HepG2 (cell line): ENCODE data around the gene BRSK2. TPM values are rescaled to one million over a fixed set of nuclear protein-coding genes. Genes with fewer than 3 reads are reported as not detected.

ENCODE experiments used
- ATAC-seq: fragments of 200-7000 bp; cut with Tn5 transposase; 3 replicates; pipeline ENCODE4 v1.9.1; 2020; ENCODE audit warnings: mild to moderate bottlenecking, moderate library complexity
- BruUV-seq: library from RNA; stranded (reverse); fragments of 400-500 nt; replicated peaks from 2 replicates; lab custom pipeline; 2021; lab: Mats Ljungman, UMichigan
- CTCF ChIA-PET: fragments of 300-600 bp; formaldehyde crosslinking; extraction: SDS; loops from one replicate; lab custom pipeline; 2021; ENCODE audit warnings: low total read pairs, inconsistent platforms, low intra/inter-chr PET ratio; lab: Yijun Ruan, JAX
- POLR2A ChIA-PET: fragments of 350-600 bp; sonication (Branson Sonifier 250); formaldehyde crosslinking; loops from one replicate; lab custom pipeline; 2020; ENCODE audit warnings: antibody characterized with exemption, inconsistent platforms; lab: Yijun Ruan, JAX
- DNase-seq: peaks from one replicate; pipeline ENCODE4 v3.0.0-alpha.2; 2015; ENCODE audit warnings: low spot score
- FAIRE-seq: peaks from 3 replicates; lab custom pipeline; 2011; peaks lifted over from hg19 to GRCh38; lab: Jason Lieb, UNC
- H2AFZ ChIP-seq: one replicate; pipeline ENCODE4 v1.6.1; 2011; ENCODE audit warnings: low read length, inconsistent platforms
- H3K27ac ChIP-seq: fragments of 300-600 bp; 3 replicates; pipeline ENCODE4 v1.8.0; 2011; ENCODE audit warnings: mixed run types, mild to moderate bottlenecking, mixed read lengths, low read length, inconsistent platforms; ENCODE audit not compliant: insufficient read depth; ENCODE audit errors: extremely low read length
- H3K27me3 ChIP-seq, 2 experiments: fragments of 200-600 bp in 1 of 2; 2 replicates in 1 of 2; 3 replicates in 1 of 2; pipeline versions ENCODE4 v1.6.0 to v1.8.0; 2011; ENCODE audit warnings: low read length in 2 of 2, mild to moderate bottlenecking in 2 of 2, moderate library complexity in 2 of 2, inconsistent platforms in 1 of 2; ENCODE audit not compliant: insufficient read depth in 2 of 2, control insufficient read depth in 1 of 2
- H3K36me3 ChIP-seq, 2 experiments: fragments of 200-600 bp in 1 of 2; replicated peaks in 1 of 2; 2 replicates in 1 of 2; 3 replicates in 1 of 2; pipeline versions ENCODE4 v1.5.1 to v1.8.0; 2011; ENCODE audit warnings: low read length in 2 of 2, inconsistent platforms in 1 of 2; ENCODE audit not compliant: insufficient read depth in 2 of 2, control insufficient read depth in 1 of 2
- H3K4me1 ChIP-seq: 2 replicates; pipeline ENCODE4 v1.5.1; 2012; ENCODE audit warnings: low read length, inconsistent platforms; ENCODE audit not compliant: insufficient read depth
- H3K4me2 ChIP-seq: 2 replicates; pipeline ENCODE4 v1.6.0; 2011; ENCODE audit warnings: low read depth, low read length, inconsistent platforms
- H3K4me3 ChIP-seq, 3 experiments: fragments of 200-600 bp in 1 of 3; sonication (generic), shearing (Covaris generic) in 1 of 3; replicated peaks in 1 of 3; 2 replicates each; pipeline ENCODE4 v1.5.1; 2011 to 2016; ENCODE audit warnings: low read length in 3 of 3, inconsistent platforms in 2 of 3, low read depth in 2 of 3, mild to moderate bottlenecking in 2 of 3, control low read depth in 1 of 3, mixed read lengths in 1 of 3; ENCODE audit not compliant: insufficient read depth in 1 of 3
- H3K79me2 ChIP-seq: one replicate; pipeline ENCODE4 v1.6.1; 2011; ENCODE audit warnings: low read length, inconsistent platforms; ENCODE audit not compliant: insufficient read depth
- H3K9ac ChIP-seq: 2 replicates; pipeline ENCODE4 v1.6.0; 2011; ENCODE audit warnings: mild to moderate bottlenecking, low read depth, low read length, inconsistent platforms; ENCODE audit not compliant: insufficient read depth
- H3K9me3 ChIP-seq: 2 replicates; pipeline ENCODE4 v1.5.1; 2012; ENCODE audit warnings: mild to moderate bottlenecking, low read length
- H4K20me1 ChIP-seq: 2 replicates; pipeline ENCODE4 v1.6.0; 2011; ENCODE audit warnings: inconsistent platforms, mild to moderate bottlenecking, low read length, moderate library complexity; ENCODE audit not compliant: insufficient read depth
- CC2D1A ChIP-seq: sonication (generic); formaldehyde crosslinking; IDR thresholded peaks from 2 replicates; pipeline ENCODE4 v1.8.1; 2023; ENCODE audit warnings: mild to moderate bottlenecking, missing genetic modification reagents
- HMG20B ChIP-seq: conservative IDR thresholded peaks from 2 replicates; pipeline ENCODE4 v1.6.1; 2016; ENCODE audit warnings: missing genetic modification reagents, missing compliant biosample characterization
- MTF2 ChIP-seq: sonication (generic); formaldehyde crosslinking; IDR thresholded peaks from 2 replicates; pipeline ENCODE4 v1.5.0; 2020; ENCODE audit warnings: missing genetic modification reagents, borderline replicate concordance
- MZF1 ChIP-seq: sonication (generic); formaldehyde crosslinking; IDR thresholded peaks from 2 replicates; pipeline ENCODE4 v1.8.1; 2023; ENCODE audit warnings: mild to moderate bottlenecking, missing genetic modification reagents, borderline replicate concordance
- PAX8 ChIP-seq: sonication (generic); formaldehyde crosslinking; IDR thresholded peaks from 2 replicates; pipeline ENCODE4 v1.8.0; 2022; ENCODE audit warnings: mild to moderate bottlenecking, missing genetic modification reagents, borderline replicate concordance
- SUZ12 ChIP-seq: fragments of 150-350 bp; IDR thresholded peaks from 2 replicates; pipeline ENCODE4 v1.6.1; 2014; ENCODE audit warnings: low read depth, low read length
- ZNF124 ChIP-seq: sonication (generic); formaldehyde crosslinking; IDR thresholded peaks from 2 replicates; pipeline ENCODE4 v1.4.0; 2020; ENCODE audit warnings: missing genetic modification reagents
- ZNF253 ChIP-seq: sonication (generic); formaldehyde crosslinking; IDR thresholded peaks from 2 replicates; pipeline ENCODE4 v1.8.0; 2022; ENCODE audit warnings: mild to moderate bottlenecking, missing genetic modification reagents, borderline replicate concordance
- ZNF549 ChIP-seq: sonication (generic); formaldehyde crosslinking; IDR thresholded peaks from 2 replicates; pipeline ENCODE4 v1.5.0; 2020; ENCODE audit warnings: missing genetic modification reagents
- ZNF552 ChIP-seq: sonication (generic); formaldehyde crosslinking; IDR thresholded peaks from 2 replicates; pipeline ENCODE4 v1.9.0; 2022; ENCODE audit warnings: missing genetic modification reagents, mild to moderate bottlenecking, borderline replicate concordance
- ZNF556 ChIP-seq: sonication (generic); formaldehyde crosslinking; IDR thresholded peaks from 2 replicates; pipeline ENCODE4 v1.4.0; 2020; ENCODE audit warnings: mild to moderate bottlenecking, missing genetic modification reagents, borderline replicate concordance
- ZNF563 ChIP-seq: sonication (generic); formaldehyde crosslinking; IDR thresholded peaks from 2 replicates; pipeline ENCODE4 v1.8.0; 2022; ENCODE audit warnings: mild to moderate bottlenecking, moderate library complexity, missing genetic modification reagents
- ZNF564 ChIP-seq: sonication (generic); formaldehyde crosslinking; IDR thresholded peaks from 2 replicates; pipeline ENCODE4 v1.8.1; 2023; ENCODE audit warnings: mild to moderate bottlenecking, missing genetic modification reagents
- ZNF616 ChIP-seq: sonication (generic); formaldehyde crosslinking; IDR thresholded peaks from 2 replicates; pipeline ENCODE4 v1.5.0; 2020; ENCODE audit warnings: low read depth, mild to moderate bottlenecking, missing genetic modification reagents
- ZNF709 ChIP-seq: sonication (generic); formaldehyde crosslinking; IDR thresholded peaks from 2 replicates; pipeline ENCODE4 v1.5.0; 2020; ENCODE audit warnings: mild to moderate bottlenecking, missing genetic modification reagents
- WGBS: methylation state at CpG from one replicate; pipeline ENCODE4 v1.1.6; 2017; ENCODE audit warnings: low lambda C conversion rate; 5-methylcytosine and 5-hydroxymethylcytosine counted together
- in situ Hi-C: cut with HindIII; loops from 2 replicates; pipeline ENCODE4 v1.10.0; 2017; ENCODE audit warnings: low pct_unique_long_range_greater_than_20kb; ENCODE audit not compliant: extremely low pct_ligation_motif_present
- intact Hi-C: fragments of 100-400 bp; cut with micrococcal nuclease; formaldehyde crosslinking; loops from one replicate; pipeline ENCODE4 v1.10.0; 2022; ENCODE audit not compliant: unreplicated experiment
- polyA plus RNA-seq, 8 experiments: library from polyadenylated mRNA; depleted of rRNA in 3 of 8; stranded (reverse) in 7 of 8; unstranded in 1 of 8; fragments of >200 nt; fragmentation: Illumina TruSeq in 4 of 8; extraction: Trizol in 4 of 8; gene quantifications; 2 replicates each; pipeline versions ENCODE4 v1.2.1 to v1.2.3, GENCODE V29; 2011 to 2016; ENCODE audit warnings: low read depth in 4 of 8, missing spikeins in 1 of 8, mixed read lengths in 1 of 8; ENCODE audit not compliant: insufficient read depth in 1 of 8
- total RNA-seq, 5 experiments: library from RNA; depleted of rRNA; stranded (reverse); fragments of >200 nt; fragmentation: Illumina TruSeq; extraction: Trizol; gene quantifications; 2 replicates each; pipeline ENCODE4 v1.2.3, GENCODE V29; 2016; ENCODE audit warnings: low read depth in 1 of 5
- TF ChIP-seq, protein P1 (sequence below): IDR thresholded peaks from 2 replicates; pipeline ENCODE4 v1.6.1; 2016
- TF ChIP-seq, protein P2 (sequence below): sonication (generic); formaldehyde crosslinking; IDR thresholded peaks from 2 replicates; pipeline ENCODE4 v1.4.0; 2020; ENCODE audit warnings: mild to moderate bottlenecking, missing genetic modification reagents

BRSK2 gene
- total and polyA plus RNA-seq, 2 of the 13 experiments (the other 11 are each of a cell fraction or from before 2014, with no cell fraction given): 0.74 to 1.1 TPM

DNA sequence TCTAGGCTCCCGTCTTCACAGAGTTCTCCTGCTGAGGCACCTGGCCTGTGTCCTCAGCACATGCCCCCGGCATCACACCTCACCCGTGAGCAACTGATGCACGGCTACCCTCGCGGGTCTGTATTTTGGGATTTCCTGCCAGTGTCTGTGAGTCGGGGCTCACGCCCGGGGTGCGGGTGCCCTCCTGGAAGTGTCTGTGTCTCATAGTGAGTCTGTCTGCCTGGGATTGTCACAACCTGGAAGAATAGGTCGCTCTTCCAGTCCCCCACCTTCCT is 11.4 kb downstream of the BRSK2 start:
- Histone ChIP-seq H3K9ac (no peak overlapping the region), H3K27me3 (peaks cover 21 to 75% of the 10 kb centered on the region in 2 experiments), H3K36me3 (no peaks in the 10 kb centered on the region), H4K20me1 (peaks cover 23% of the 10 kb centered on the region; the same call in 1 of the 2 replicates), H3K4me2 (no peak overlapping the region), H3K27ac (no peak overlapping the region), H3K79me2 (no peaks in the 10 kb centered on the region), H3K4me3 (no peak overlapping the region), H2AFZ (no peak overlapping the region)
- FAIRE-seq (no peak), DNase-seq (no peak)
- no TSS peak for BruUV-seq
- no CpG with 5 or more reads among the region's 11 CpGs for WGBS
- in situ Hi-C loops: no loop called here
- ChIA-PET POLR2A (no interaction called here), CTCF (no interaction called here)
- TF ChIP-seq CC2D1A (CRISPR knock-in tag): no peak
- TF ChIP-seq ZNF124 (CRISPR knock-in tag): no peak
- no peak for TF ChIP-seq ZNF552 (CRISPR knock-in tag)
- TF ChIP-seq ZNF563: no peak
- TF ChIP-seq PAX8 (CRISPR knock-in tag): no peak
- TF ChIP-seq HMG20B (CRISPR knock-in tag): no peak
- no peak for TF ChIP-seq SUZ12
- TF ChIP-seq ZNF549 (CRISPR knock-in tag): no peak
- TF ChIP-seq MTF2: 0 out of 2 replicates have a peak, but pooled peaks have one; percentile 40
- TF ChIP-seq, all 625 proteins: peak for 1
- no peak for ATAC-seq
- no peaks in the 10 kb centered on the region for H3K4me1 ChIP-seq
- intact Hi-C loops: no loop called here
- no peaks in the 10 kb centered on the region for H3K9me3 ChIP-seq

GRCh38 chr11:1401656-1402221 is 12.0 kb downstream of the BRSK2 start:
- intact Hi-C loops (no loop called here), in situ Hi-C loops (no loop called here)
- DNase-seq (peak; percentile 30), FAIRE-seq (no peak), ATAC-seq (peak; percentile 42)
- CTCF ChIA-PET: no interaction called here
- POLR2A ChIA-PET: no interaction called here
- no peak overlapping the region for H3K9ac ChIP-seq
- 49% methylated on average over 6 of the region's 23 CpGs for WGBS
- H3K9me3 ChIP-seq: no peaks in the 10 kb centered on the region
- H4K20me1 ChIP-seq: peaks cover 23% of the 10 kb centered on the region; the same call in 1 of the 2 replicates
- H3K27me3 ChIP-seq: peaks cover 20 to 72% of the 10 kb centered on the region in 2 experiments
- H3K4me3 ChIP-seq: no peak overlapping the region
- H2AFZ ChIP-seq: no peak overlapping the region
- no peak overlapping the region for H3K27ac ChIP-seq
- H3K36me3 ChIP-seq: no peaks in the 10 kb centered on the region
- BruUV-seq: no TSS peak
- no peak overlapping the region for H3K4me2 ChIP-seq
- no peaks in the 10 kb centered on the region for H3K79me2 ChIP-seq
- no peaks in the 10 kb centered on the region for H3K4me1 ChIP-seq
- TF ChIP-seq ZNF564: no peak
- peak; percentile 84; the same call in 1 of the 2 replicates for TF ChIP-seq ZNF616 (CRISPR knock-in tag)
- no peak for TF ChIP-seq ZNF556 (CRISPR knock-in tag)
- TF ChIP-seq, protein P1, sequence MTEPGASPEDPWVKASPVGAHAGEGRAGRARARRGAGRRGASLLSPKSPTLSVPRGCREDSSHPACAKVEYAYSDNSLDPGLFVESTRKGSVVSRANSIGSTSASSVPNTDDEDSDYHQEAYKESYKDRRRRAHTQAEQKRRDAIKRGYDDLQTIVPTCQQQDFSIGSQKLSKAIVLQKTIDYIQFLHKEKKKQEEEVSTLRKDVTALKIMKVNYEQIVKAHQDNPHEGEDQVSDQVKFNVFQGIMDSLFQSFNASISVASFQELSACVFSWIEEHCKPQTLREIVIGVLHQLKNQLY: no peak
- TF ChIP-seq, protein P2, sequence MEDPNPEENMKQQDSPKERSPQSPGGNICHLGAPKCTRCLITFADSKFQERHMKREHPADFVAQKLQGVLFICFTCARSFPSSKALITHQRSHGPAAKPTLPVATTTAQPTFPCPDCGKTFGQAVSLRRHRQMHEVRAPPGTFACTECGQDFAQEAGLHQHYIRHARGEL (CRISPR knock-in tag): no peak
- peak; percentile 76; the same call in 1 of the 2 replicates for TF ChIP-seq ZNF709
- no peak for TF ChIP-seq ZNF253 (CRISPR knock-in tag)
- no peak for TF ChIP-seq MZF1 (CRISPR knock-in tag)
